NCI-H1930 (cell line): ENCODE measurements around the gene ENO3.

Experiments used
- DNase-seq, 2 experiments: peaks; one replicate each; lab custom pipeline; 2025; lab: John Stamatoyannopoulos, UW

ENO3 gene

DNA sequence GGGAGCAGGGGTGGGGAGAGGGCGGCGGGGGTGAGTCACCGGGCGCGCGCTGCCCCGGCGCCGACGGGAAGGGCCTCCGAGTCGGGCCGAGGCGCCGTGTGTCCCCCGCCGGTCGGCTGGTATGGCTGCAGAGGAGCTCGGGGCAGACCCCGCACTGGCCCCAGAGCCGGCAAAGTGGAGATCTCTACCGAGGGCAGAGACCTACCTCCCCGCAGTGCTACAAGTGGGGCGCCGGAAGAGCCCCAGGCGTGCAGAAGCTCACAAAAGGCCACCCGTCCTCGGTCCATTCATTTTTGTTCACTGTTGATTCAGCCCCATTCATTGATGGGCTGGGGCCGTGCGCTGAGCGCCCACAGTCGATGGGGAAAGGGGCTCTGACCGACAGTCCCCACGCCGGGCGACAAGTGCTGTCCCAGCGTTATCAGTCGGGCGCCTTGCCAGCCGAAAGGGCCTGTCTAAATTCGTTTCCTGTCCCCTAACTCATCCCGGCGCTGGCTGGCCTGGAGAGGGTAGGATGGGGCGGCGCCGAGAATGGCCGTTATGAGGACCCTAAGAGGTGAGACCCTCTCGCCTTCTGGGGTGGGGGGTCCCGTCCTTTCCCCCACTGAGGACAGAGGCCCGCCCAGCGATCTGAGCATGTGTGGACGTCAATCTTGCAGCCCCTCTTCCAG, 709 bp upstream of the ENO3 start:
- peak in 1 of 2 experiments; percentile 62 for DNase-seq

DNA sequence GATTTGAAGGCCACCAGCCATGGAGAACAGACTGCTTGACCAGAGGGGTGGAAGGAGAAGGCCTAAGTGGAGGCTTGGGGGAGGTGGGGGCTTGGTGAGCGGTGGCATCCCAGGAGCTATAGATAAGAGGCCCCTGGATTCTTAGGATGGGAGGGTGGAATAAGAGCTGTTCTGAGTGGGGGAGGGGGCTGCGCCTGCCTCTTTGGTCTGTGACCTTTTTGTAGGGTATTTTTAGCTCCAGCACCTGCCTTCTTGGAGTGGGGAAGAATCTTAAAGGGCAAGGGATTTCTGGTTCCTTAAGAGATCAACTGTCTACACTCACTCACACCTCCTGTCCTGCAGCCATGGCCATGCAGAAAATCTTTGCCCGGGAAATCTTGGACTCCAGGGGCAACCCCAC, 567 bp downstream of the ENO3 start:
- no peak for DNase-seq

DNA sequence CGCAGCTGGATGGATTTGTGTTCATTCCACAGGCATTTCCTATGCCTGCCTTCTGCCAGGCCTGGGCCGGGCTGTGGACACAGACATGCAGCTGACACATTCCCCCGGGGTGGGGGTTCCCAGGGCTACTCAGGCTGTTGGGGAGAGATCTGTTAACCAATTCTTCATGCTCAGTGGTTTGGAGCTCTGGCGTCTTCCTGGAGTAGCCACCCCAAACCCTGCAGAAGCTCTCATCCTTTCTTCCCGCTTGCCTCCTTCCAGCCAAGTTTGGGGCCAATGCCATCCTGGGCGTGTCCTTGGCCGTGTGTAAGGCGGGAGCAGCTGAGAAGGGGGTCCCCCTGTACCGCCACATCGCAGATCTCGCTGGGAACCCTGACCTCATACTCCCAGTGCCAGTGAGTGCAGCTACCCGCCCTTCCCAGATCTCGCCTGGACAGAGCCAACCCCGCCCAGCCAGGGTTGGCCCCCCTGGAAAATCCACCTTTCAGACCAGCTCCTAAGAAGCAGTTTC, 2.6 kb downstream of the ENO3 start:
- DNase-seq: no peak

DNA sequence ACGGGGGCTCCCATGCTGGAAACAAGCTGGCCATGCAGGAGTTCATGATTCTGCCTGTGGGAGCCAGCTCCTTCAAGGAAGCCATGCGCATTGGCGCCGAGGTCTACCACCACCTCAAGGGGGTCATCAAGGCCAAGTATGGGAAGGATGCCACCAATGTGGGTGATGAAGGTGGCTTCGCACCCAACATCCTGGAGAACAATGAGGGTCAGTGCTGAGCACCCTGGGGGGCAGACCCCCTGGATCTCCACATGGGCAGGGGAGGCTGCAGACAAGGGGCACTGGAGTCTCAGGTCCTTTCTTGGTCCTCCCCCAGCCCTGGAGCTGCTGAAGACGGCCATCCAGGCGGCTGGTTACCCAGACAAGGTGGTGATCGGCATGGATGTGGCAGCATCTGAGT, 4.2 kb downstream of the ENO3 start:
- no peak for DNase-seq

- no peak for DNase-seq
Measured at GRCh38 chr17:4956493-4957061, 5.7 kb downstream of the ENO3 start.

DNA sequence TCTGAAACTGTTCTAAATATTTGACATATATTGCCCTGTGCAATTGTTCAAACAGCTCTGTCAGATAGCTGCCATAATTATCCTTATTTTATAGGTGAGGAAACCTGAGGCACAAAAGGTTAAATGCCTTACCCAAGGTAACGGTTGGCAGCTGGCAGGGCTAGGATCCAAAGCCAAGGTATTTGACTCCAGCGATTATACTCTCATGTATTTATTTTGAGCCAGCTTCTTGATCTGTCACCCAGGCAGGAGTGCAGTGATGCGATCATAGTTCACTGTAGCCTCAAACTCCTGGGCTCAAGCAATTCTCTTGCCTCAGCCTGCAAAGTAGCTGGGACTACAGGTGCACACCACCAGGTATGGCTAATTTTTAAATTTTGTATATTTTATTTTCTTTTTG, 7.2 kb downstream of the ENO3 start:
- no peak for DNase-seq

DNA sequence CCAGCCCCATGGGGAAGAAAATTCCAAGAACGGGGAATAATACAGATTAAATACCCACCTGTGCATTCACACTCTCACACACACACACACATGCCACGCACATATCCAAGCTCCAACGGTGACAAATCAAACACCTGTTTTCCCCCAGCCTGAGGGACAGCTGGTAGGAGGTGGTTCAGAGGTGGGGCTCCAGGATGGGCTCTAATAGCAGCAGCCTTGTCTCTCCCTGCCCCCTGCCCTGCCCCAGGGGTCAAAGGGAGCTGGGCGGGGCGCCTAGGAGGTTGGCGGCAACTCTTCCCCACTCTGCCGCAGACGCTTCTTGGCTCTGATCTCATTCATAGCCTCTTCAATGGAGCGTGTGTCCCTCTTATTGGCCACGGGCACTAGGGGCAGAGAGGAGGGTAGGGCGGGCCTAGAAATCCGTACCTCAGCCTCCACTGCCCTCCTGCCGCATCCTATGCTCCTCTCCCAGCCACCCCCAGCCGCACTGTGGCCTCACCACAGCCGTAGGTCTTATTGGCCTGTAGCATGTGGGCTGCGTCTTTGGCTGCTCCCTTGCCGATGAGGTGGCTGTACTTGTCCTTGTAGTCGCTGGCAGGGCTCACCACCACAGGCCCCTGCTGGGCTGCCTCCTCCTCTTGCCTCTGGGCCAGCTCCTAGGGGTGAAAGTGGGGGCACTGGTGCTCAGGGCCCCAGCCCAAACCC, 8.5 kb downstream of the ENO3 start:
- no peak for DNase-seq

DNA sequence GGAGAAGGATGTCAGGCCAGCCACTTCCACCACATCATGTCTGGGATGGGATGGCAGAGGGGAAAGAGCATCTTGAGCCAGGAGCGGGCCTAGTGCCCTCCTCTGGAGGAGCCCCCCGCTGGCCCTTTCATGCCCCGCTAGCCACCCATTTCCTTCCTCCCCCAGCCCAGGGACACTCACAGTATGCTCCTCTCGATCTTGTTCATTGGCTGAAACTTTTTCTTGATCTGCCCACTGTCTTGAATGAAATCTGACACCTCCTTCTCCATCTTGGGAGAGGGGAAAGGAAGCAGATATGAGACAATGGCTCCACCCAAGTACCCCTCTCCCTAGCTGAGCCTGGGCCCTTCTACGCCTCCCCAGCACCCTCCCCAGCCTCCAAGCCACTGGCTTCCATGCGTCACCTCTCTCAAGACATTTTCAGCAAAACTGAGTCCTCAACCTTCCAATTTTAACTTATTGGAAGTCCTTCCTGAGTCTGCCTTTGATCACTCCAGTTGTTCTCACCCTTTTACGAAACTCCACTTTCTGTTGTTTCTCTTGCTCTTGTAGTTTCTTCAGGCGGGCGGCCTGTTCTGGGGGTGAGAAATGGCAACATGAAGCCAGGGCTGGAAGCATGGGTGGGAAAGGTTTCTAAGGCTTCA, 9.5 kb downstream of the ENO3 start:
- no peak for DNase-seq

- no peak for DNase-seq
Measured at GRCh38 chr17:4965311-4965986, 14.5 kb downstream of the ENO3 start.

DNA sequence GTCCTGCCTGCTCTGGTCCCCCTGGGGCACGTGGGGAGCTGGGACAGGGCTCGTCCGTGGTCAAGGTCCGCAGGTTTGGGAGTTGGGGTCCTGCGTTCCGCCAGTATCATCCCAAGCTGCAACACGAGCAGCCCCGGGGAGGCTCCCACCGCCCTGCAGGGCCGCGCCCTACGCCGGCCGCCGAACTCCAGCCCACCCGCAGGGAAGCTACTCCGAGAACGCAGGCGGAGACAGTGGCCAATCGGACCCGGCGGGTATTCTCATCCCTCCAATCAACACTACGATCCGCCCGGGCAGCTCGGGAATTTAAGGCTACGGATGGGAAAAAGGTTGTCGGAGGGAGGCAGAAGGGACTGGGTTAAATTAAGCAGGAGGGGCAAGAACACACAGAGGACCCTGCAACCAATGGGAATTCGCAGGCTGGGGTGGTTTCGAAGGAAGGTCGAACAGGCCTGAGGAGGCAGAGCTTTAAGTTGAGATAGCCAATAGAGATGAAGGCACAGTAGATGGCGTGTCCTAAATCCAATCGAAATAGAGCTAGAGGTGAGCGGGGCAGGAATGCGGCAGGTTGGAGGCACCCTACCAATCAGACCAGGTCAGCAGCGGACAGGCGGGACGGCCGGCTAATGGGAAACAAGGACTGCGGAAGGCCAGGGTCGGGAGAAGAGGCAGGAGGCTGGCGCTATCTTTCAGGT, 16.1 kb downstream of the ENO3 start:
- peak; percentile 97 for DNase-seq

DNA sequence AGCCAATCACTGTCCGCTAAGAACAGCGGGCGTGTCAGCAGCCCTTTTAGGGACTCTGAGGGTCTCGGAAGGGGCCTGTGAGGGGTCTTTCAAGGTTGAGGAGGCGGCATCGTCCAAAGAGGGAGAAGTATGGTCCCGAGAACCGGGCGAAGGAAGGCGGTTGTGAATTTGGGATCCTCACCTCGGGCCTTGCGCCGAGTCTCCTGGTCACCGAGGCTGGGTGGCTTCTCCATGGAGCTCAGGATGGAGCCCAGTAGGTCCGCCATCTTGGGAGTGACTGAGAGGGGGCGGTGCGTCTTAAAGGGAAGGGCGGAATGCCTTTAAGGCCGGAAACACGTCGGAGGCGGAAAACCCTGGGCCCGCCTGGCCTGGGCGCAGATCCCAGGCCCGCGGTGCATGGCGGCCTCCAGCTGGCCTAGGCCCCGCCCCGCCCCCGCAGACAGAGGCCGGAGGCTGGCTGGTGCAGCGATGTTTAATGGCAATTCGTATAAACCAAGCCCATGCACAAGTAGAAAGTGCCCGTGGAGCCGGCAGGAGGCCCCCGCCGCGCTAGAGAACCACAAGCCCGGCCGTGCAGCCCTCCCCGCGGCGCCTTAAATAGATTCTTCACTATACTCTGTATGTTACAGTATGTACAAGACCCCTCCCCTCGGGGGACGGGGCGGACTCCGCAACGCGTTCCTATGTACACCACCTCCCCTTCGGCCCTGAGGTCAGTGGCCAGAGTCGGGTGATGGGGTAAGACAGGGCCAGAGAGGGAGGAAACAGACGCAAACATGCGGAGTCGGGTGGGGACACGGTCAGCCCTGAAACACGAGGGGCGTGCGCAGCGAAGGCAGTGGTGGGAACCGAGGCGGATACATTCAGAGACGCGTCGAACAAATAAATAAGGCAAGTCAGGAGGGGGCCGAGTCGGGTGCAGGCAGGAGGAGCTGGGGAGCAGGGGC, 16.9 kb downstream of the ENO3 start, which contains the start of gene SPAG7:
Gene SPAG7, minus strand, starts transcription at position 279 of the 947 bp plus-strand sequence. Its CDS starts 13 bp downstream, at position 266.
- peak; percentile 90 to 92 for DNase-seq

- no peak for DNase-seq
Measured at GRCh38 chr17:4968486-4969046, 17.6 kb downstream of the ENO3 start.

DNA sequence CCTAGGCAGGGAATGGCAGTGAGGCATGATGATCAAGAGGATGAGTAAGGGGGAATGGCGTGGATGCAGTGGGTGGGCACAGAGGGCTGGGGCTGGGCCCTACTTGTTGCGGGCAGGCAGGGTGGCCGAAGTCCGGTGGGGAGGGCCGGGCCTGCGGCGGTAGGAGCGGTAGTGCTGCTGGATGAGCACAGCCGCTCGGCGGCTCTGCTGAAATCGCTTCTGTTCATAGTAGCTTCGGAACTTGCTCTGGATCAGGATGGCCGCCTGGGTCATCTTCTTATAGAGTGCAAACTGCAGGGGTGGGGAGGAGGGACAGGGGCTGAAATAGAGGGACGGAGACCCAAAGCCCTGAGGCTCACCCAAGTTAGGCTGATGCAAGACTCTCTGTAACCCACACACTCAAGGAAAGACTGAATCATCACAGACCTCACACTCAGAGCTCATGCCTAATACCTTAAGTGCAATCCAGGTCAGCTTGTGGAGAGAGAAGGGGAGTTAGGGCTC, 18.2 kb downstream of the ENO3 start:
- DNase-seq: no peak

DNA sequence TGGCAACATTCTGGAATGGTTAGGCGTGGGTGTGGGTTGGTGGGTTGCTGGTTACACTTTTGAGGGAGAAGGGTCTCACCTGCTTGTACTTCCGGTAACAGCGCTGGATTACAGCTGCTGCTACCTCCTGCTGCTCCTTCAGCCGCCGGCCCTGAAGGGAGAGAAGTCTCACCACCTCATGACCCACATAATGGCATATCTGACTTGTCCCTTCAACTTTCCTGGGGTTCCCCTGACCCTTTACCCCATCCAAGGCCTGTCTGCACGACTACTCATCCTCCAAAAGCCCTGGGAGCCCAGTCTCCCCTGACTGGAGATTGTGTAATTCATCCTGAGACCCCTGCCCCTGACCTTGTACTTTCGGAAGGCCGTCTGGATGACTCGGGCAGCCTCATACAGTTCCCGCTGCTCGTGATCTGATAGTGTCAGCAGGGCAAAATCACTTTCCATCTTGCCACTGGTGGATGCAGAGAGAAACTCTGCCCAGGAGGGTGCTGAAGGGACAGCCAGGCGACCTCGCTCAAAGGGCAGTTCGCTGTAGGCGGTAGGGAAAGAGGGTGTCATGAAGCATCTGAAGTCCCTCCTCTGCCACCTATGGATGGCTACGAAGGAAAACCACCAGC, 18.7 kb downstream of the ENO3 start:
- no peak for DNase-seq

- no peak for DNase-seq
Measured at GRCh38 chr17:4970273-4970672, 19.4 kb downstream of the ENO3 start.

DNA sequence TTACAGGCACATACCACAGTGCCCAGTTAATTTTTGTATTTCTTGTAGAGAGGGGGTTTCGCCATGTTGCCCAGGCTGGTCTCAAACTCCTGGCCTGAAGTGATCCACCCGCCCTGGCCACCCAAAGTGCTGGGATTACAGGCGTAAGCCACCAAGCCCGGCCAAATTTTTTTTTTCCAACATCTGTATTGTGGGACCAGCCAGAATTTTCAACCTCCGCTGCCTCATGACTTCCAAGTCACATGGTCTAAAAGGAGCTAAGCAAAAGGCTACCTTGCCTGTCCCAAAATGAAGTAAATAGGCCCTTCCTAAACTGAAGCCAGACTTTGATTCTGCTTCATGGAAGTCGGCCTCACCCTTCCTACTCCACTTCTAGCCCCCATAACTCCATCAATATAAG, 20.9 kb downstream of the ENO3 start:
- DNase-seq: no peak

DNA sequence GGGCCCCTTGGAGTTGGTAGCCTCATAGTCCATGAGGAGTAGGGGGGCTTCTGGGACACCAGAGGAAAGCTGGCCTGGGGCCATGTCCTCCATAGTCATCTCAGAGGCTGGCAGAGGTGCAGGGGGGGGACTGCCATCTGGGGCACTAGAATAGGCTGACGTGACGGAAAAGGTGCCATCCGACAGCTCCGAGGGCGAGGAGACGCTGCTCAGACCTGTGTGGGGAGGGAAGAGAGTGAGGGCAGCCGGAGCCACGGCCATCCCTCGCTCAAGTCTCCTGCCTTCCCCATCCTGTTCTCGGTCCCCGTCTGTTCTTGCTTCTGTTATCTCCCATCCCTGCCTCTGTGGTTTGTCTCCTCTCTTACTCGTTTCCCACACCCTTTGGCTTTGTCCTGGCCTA, 21.4 kb downstream of the ENO3 start:
- DNase-seq: no peak

- no peak for DNase-seq
Measured at GRCh38 chr17:4972752-4973151, 21.8 kb downstream of the ENO3 start.
